Neural crest cell (in vitro differentiated cells): ENCODE results near the gene MTCL1. TPM values are rescaled to one million over a fixed set of nuclear protein-coding genes. Genes with fewer than 3 reads are reported as not detected.

Source experiments
- DNase-seq: peaks from one replicate; pipeline ENCODE4 v3.0.0; 2021; ENCODE audit warnings: low read depth, mixed read lengths, low spot score
- H3K27ac Mint-ChIP-seq: one replicate; pipeline ENCODE4 v1.8.0; 2021; ENCODE audit warnings: mild to moderate bottlenecking, mixed read lengths; ENCODE audit not compliant: unreplicated experiment
- H3K27me3 Mint-ChIP-seq: 2 replicates; pipeline ENCODE4 v1.8.0; 2021; ENCODE audit warnings: low read depth, mild to moderate bottlenecking, mixed read lengths
- H3K36me3 Mint-ChIP-seq: 2 replicates; pipeline ENCODE4 v1.8.0; 2021; ENCODE audit warnings: low read depth, mild to moderate bottlenecking, mixed read lengths
- H3K4me1 Mint-ChIP-seq: 2 replicates; pipeline ENCODE4 v1.8.0; 2021; ENCODE audit warnings: mixed read lengths
- H3K4me3 Mint-ChIP-seq: one replicate; pipeline ENCODE4 v1.8.0; 2021; ENCODE audit warnings: mild to moderate bottlenecking, mixed read lengths
- H3K9me3 Mint-ChIP-seq: 2 replicates; pipeline ENCODE4 v1.8.0; 2021; ENCODE audit warnings: mixed read lengths
- CTCF ChIP-seq: fragments of 200-600 bp; sonication (generic); conservative IDR thresholded peaks from 2 replicates; pipeline ENCODE4 v1.5.0; 2021; ENCODE audit warnings: antibody characterized with exemption, mild to moderate bottlenecking
- total RNA-seq: library from RNA; stranded (reverse); gene quantifications from 2 replicates; pipeline ENCODE4 v1.2.1, GENCODE V29; 2021

Gene MTCL1
- total RNA-seq, 1 donor from 2014 or later, result 17.8 TPM

GRCh38 chr18:8741117-8741516, 35.8 kb downstream of the MTCL1 start:
- Mint-ChIP-seq H3K9me3 (no peaks in the 10 kb centered on the region), H3K36me3 (no peaks in the 10 kb centered on the region), H3K4me3 (no peak overlapping the region), H3K4me1 (peaks cover 6% of the 10 kb centered on the region), H3K27me3 (no peaks in the 10 kb centered on the region), H3K27ac (no peak overlapping the region)
- DNase-seq, result no peak
- TF ChIP-seq CTCF, result no peak

- H3K36me3 Mint-ChIP-seq, result no peaks in the 10 kb centered on the region
- H3K27ac Mint-ChIP-seq, result no peak overlapping the region
- H3K9me3 Mint-ChIP-seq, result no peaks in the 10 kb centered on the region
- H3K27me3 Mint-ChIP-seq, result no peaks in the 10 kb centered on the region
- DNase-seq, result no peak
- H3K4me1 Mint-ChIP-seq, result peaks cover 6% of the 10 kb centered on the region
- no peak overlapping the region for H3K4me3 Mint-ChIP-seq
- TF ChIP-seq CTCF, result no peak
Observed at GRCh38 chr18:8741532-8741931, 36.2 kb downstream of the MTCL1 start.

- Mint-ChIP-seq H3K27ac (no peak overlapping the region), H3K9me3 (no peaks in the 10 kb centered on the region), H3K4me1 (peaks cover 6% of the 10 kb centered on the region), H3K36me3 (no peaks in the 10 kb centered on the region), H3K27me3 (no peaks in the 10 kb centered on the region), H3K4me3 (no peak overlapping the region)
- TF ChIP-seq CTCF, result no peak
- DNase-seq, result no peak
Observed at GRCh38 chr18:8742387-8743361, 37.3 kb downstream of the MTCL1 start.

- Mint-ChIP-seq H3K4me1 (peaks cover 6% of the 10 kb centered on the region), H3K36me3 (no peaks in the 10 kb centered on the region), H3K27me3 (no peaks in the 10 kb centered on the region), H3K4me3 (no peak overlapping the region), H3K27ac (no peak overlapping the region), H3K9me3 (no peaks in the 10 kb centered on the region)
- no peak for TF ChIP-seq CTCF
- no peak for DNase-seq
Observed at GRCh38 chr18:8744038-8744437, 38.7 kb downstream of the MTCL1 start.

GRCh38 chr18:8744656-8745055, 39.3 kb downstream of the MTCL1 start:
- H3K4me3 Mint-ChIP-seq, result no peak overlapping the region
- no peak for DNase-seq
- no peaks in the 10 kb centered on the region for H3K27me3 Mint-ChIP-seq
- no peaks in the 10 kb centered on the region for H3K9me3 Mint-ChIP-seq
- TF ChIP-seq CTCF, result no peak
- H3K27ac Mint-ChIP-seq, result no peak overlapping the region
- H3K36me3 Mint-ChIP-seq, result no peaks in the 10 kb centered on the region
- peaks cover 6% of the 10 kb centered on the region for H3K4me1 Mint-ChIP-seq
